HEK293 (cell line): ENCODE results near the gene CTPS2.

Experiments used
- CTCF ChIP-seq: fragments of 450-650 bp; formaldehyde crosslinking; IDR thresholded peaks from 2 replicates; pipeline ENCODE4 v1.5.1; 2016; ENCODE audit warnings: missing biosample characterization, missing genetic modification characterization
- KLF17 ChIP-seq: fragments of 450-650 bp; formaldehyde crosslinking; IDR thresholded peaks from 2 replicates; pipeline ENCODE4 v1.5.1; 2016; ENCODE audit warnings: missing biosample characterization, missing genetic modification characterization
- REST ChIP-seq: fragments of 450-650 bp; formaldehyde crosslinking; IDR thresholded peaks from 2 replicates; pipeline ENCODE4 v1.5.1; 2016; ENCODE audit warnings: missing biosample characterization, missing genetic modification characterization
- SETDB1 ChIP-seq: IDR thresholded peaks from one replicate; pipeline ENCODE4 v1.6.1; 2017; ENCODE audit warnings: mild to moderate bottlenecking, low read length, moderate library complexity, mixed read lengths; ENCODE audit not compliant: insufficient read length
- TRIM28 ChIP-seq: IDR thresholded peaks from 2 replicates; pipeline ENCODE4 v1.6.1; 2011; ENCODE audit warnings: low read length, control low read depth, borderline replicate concordance
- ZXDB ChIP-seq: fragments of 450-650 bp; formaldehyde crosslinking; IDR thresholded peaks from 2 replicates; pipeline ENCODE4 v1.5.1; 2016; ENCODE audit warnings: missing biosample characterization, missing genetic modification characterization
- TF ChIP-seq, protein P1 (sequence below): fragments of 450-650 bp; formaldehyde crosslinking; IDR thresholded peaks from 2 replicates; pipeline ENCODE4 v1.5.1; 2016; ENCODE audit warnings: missing biosample characterization, missing genetic modification characterization

DNA sequence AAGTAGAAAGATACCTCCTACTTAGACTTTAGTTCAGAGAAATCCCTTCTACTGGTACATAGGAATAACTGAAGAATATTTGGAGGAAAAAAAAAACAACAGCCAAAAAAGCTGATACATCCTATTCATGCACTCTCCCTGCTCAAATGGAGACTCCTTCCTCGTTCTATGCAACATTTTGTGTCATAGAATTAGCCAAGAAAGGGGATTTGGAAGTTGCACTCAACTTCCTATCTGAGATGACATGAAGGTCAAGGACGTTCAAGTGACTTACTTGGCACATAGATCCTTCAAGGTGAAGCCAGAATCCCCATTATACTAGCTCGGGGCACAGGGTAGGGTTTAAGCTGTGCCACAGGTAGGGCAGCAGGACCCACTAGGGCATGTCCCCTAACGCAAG lies 118.7 kb downstream of the CTPS2 start:
- TF ChIP-seq KLF17 (no peak), ZXDB (tag by site-specific recombination) (no peak), TRIM28 (no peak), SETDB1 (no peak), CTCF (no peak), REST (no peak)
- TF ChIP-seq, protein P1, sequence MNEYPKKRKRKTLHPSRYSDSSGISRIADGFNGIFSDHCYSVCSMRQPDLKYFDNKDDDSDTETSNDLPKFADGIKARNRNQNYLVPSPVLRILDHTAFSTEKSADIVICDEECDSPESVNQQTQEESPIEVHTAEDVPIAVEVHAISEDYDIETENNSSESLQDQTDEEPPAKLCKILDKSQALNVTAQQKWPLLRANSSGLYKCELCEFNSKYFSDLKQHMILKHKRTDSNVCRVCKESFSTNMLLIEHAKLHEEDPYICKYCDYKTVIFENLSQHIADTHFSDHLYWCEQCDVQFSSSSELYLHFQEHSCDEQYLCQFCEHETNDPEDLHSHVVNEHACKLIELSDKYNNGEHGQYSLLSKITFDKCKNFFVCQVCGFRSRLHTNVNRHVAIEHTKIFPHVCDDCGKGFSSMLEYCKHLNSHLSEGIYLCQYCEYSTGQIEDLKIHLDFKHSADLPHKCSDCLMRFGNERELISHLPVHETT (tag by site-specific recombination): no peak
